ENCODE results near the gene EOGT. TPM values are rescaled to one million over a fixed set of nuclear protein-coding genes. Genes with fewer than 3 reads are reported as not detected.

The EOGT gene
- total RNA-seq, 4 donors from 2014 or later: 14.6 to 33.2 (median 20.8) TPM

- TF ChIP-seq POLR2A (IDR thresholded peaks at IDR 0.05): no peak
- TF ChIP-seq, protein P1, sequence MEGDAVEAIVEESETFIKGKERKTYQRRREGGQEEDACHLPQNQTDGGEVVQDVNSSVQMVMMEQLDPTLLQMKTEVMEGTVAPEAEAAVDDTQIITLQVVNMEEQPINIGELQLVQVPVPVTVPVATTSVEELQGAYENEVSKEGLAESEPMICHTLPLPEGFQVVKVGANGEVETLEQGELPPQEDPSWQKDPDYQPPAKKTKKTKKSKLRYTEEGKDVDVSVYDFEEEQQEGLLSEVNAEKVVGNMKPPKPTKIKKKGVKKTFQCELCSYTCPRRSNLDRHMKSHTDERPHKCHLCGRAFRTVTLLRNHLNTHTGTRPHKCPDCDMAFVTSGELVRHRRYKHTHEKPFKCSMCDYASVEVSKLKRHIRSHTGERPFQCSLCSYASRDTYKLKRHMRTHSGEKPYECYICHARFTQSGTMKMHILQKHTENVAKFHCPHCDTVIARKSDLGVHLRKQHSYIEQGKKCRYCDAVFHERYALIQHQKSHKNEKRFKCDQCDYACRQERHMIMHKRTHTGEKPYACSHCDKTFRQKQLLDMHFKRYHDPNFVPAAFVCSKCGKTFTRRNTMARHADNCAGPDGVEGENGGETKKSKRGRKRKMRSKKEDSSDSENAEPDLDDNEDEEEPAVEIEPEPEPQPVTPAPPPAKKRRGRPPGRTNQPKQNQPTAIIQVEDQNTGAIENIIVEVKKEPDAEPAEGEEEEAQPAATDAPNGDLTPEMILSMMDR (IDR thresholded peaks at IDR 0.05): no peak
- peaks cover 7 to 16% of the 10 kb centered on the region in 2 donors for H3K36me3 ChIP-seq
- WGBS, 2 donors: 95 to 96% methylated on average over 8 of the region's 8 CpGs
- H3K27ac ChIP-seq: no peak overlapping the region
- intact Hi-C loops (cut with DNase I): no loop called here
- no peak for DNase-seq
- H3K4me1 ChIP-seq: peaks cover 0 to 7% of the 10 kb centered on the region in 2 donors
- no peaks in the 10 kb centered on the region for H3K9me3 ChIP-seq
- H3K27me3 ChIP-seq: no peaks in the 10 kb centered on the region
- no peak overlapping the region for H3K4me3 ChIP-seq (replicated peaks in 1 of 3)
Observed at GRCh38 chr3:69011096-69011730, 2.3 kb downstream of the EOGT start.

GRCh38 chr3:69009559-69010410 is 3.7 kb downstream of the EOGT start:
- WGBS, 2 donors: 66 to 83% methylated on average over 3 of the region's 3 CpGs
- Histone ChIP-seq H3K27ac (no peak overlapping the region), H3K9me3 (no peaks in the 10 kb centered on the region), H3K4me1 (peaks cover 0 to 7% of the 10 kb centered on the region in 2 donors), H3K4me3 (replicated peaks in 1 of 3) (no peak overlapping the region), H3K36me3 (peaks cover 7 to 16% of the 10 kb centered on the region in 2 donors), H3K27me3 (no peaks in the 10 kb centered on the region)
- no peak for TF ChIP-seq POLR2A (IDR thresholded peaks at IDR 0.05)
- TF ChIP-seq, protein P1 (IDR thresholded peaks at IDR 0.05): no peak
- DNase-seq: no peak
- intact Hi-C loops (cut with DNase I): no loop called here

GRCh38 chr3:69008980-69009379 is 4.5 kb downstream of the EOGT start:
- H3K27me3 ChIP-seq: no peaks in the 10 kb centered on the region
- no peak overlapping the region for H3K27ac ChIP-seq
- DNase-seq: no peak
- WGBS, 2 donors: 68 to 70% methylated on average over 2 of the region's 2 CpGs
- H3K4me1 ChIP-seq: peaks cover 0 to 7% of the 10 kb centered on the region in 2 donors
- no peak for TF ChIP-seq POLR2A (IDR thresholded peaks at IDR 0.05)
- TF ChIP-seq, protein P1 (IDR thresholded peaks at IDR 0.05): no peak
- no peaks in the 10 kb centered on the region for H3K9me3 ChIP-seq
- H3K4me3 ChIP-seq (replicated peaks in 1 of 3): no peak overlapping the region
- H3K36me3 ChIP-seq: peaks cover 7 to 18% of the 10 kb centered on the region in 2 donors
- intact Hi-C loops (cut with DNase I): no loop called here

GRCh38 chr3:69005791-69006482 is 7.5 kb downstream of the EOGT start:
- Histone ChIP-seq H3K36me3 (peaks cover 23 to 30% of the 10 kb centered on the region in 2 donors), H3K4me3 (replicated peaks in 1 of 3) (no peak overlapping the region)

More at GRCh38 chr3:69005791-69006482, 7.5 kb downstream of the EOGT start:
- intact Hi-C loops (cut with DNase I): no loop called here
- 92 to 95% methylated on average over 5 of the region's 5 CpGs for WGBS, 2 donors
- Histone ChIP-seq H3K9me3 (no peaks in the 10 kb centered on the region), H3K27me3 (no peaks in the 10 kb centered on the region), H3K27ac (no peak overlapping the region), H3K4me1 (no peaks in the 10 kb centered on the region)
- DNase-seq: no peak
- TF ChIP-seq POLR2A (IDR thresholded peaks at IDR 0.05): no peak
- TF ChIP-seq, protein P1 (IDR thresholded peaks at IDR 0.05): no peak
